ENCODE measurements around the gene KL.

GRCh38 chr13:32977321-32977720 is 38.9 kb upstream of the KL start:
- TF ChIP-seq POLR2AphosphoS5 (IDR thresholded peaks at IDR 0.05; ENCODE audit: low read depth, low read length) (no peak), TAF1 (IDR thresholded peaks at IDR 0.05; ENCODE audit: borderline replicate concordance, insufficient read depth, low read length) (no peak), SIN3A (IDR thresholded peaks at IDR 0.05; ENCODE audit: borderline replicate concordance, insufficient read depth, low read length) (no peak), FOXP2 (optimal IDR thresholded peaks at IDR 0.05; ENCODE audit: borderline replicate concordance, extremely low read depth, extremely low read length, insufficient read depth) (no peak)
- TF ChIP-seq, protein P1, sequence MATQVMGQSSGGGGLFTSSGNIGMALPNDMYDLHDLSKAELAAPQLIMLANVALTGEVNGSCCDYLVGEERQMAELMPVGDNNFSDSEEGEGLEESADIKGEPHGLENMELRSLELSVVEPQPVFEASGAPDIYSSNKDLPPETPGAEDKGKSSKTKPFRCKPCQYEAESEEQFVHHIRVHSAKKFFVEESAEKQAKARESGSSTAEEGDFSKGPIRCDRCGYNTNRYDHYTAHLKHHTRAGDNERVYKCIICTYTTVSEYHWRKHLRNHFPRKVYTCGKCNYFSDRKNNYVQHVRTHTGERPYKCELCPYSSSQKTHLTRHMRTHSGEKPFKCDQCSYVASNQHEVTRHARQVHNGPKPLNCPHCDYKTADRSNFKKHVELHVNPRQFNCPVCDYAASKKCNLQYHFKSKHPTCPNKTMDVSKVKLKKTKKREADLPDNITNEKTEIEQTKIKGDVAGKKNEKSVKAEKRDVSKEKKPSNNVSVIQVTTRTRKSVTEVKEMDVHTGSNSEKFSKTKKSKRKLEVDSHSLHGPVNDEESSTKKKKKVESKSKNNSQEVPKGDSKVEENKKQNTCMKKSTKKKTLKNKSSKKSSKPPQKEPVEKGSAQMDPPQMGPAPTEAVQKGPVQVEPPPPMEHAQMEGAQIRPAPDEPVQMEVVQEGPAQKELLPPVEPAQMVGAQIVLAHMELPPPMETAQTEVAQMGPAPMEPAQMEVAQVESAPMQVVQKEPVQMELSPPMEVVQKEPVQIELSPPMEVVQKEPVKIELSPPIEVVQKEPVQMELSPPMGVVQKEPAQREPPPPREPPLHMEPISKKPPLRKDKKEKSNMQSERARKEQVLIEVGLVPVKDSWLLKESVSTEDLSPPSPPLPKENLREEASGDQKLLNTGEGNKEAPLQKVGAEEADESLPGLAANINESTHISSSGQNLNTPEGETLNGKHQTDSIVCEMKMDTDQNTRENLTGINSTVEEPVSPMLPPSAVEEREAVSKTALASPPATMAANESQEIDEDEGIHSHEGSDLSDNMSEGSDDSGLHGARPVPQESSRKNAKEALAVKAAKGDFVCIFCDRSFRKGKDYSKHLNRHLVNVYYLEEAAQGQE (IDR thresholded peaks at IDR 0.05; ENCODE audit: insufficient read depth in 1 of 2, low read depth in 2 of 2, low read length in 2 of 2): no peak

All from PFSK-1 (cell line).